K562 (cell line): ENCODE results near the gene ARHGAP18.

Source experiments
- CTCF ChIP-seq, 3 experiments: IDR thresholded peaks in 2 of 3; conservative IDR thresholded peaks in 1 of 3; 2 replicates each; pipeline ENCODE4 v1.5.1; 2011 to 2012; ENCODE audit warnings: low read length in 3 of 3, mild to moderate bottlenecking in 3 of 3, control low read depth in 2 of 3, improper control_type of control experiment in 1 of 3, inconsistent platforms in 1 of 3, low read depth in 1 of 3, mixed read lengths in 1 of 3, moderate library complexity in 1 of 3; ENCODE audit not compliant: insufficient read depth in 2 of 3
- IFI16 ChIP-seq: fragments of 250-450 bp; sonication (Bioruptor Pico); IDR thresholded peaks from 2 replicates; pipeline ENCODE4 v2.1.2; 2022; ENCODE audit warnings: mild to moderate bottlenecking, inconsistent platforms
- MTA2 ChIP-seq: fragments of 450-650 bp; IDR thresholded peaks from 2 replicates; pipeline ENCODE4 v1.6.1; 2016; ENCODE audit warnings: low read depth
- SMAD2 ChIP-seq: fragments of 150-350 bp; IDR thresholded peaks from 2 replicates; pipeline ENCODE4 v1.6.1; 2014; ENCODE audit warnings: low read depth, mild to moderate bottlenecking, low read length
- SMARCE1 ChIP-seq: fragments of 450-650 bp; IDR thresholded peaks from 2 replicates; pipeline ENCODE4 v1.7.1; 2016; ENCODE audit warnings: mild to moderate bottlenecking
- ZBTB43 ChIP-seq: sonication (generic); formaldehyde crosslinking; IDR thresholded peaks from 2 replicates; pipeline ENCODE4 v1.8.0; 2023; ENCODE audit warnings: mild to moderate bottlenecking, missing genetic modification reagents
- ZNF75A ChIP-seq: fragments of 450-650 bp; formaldehyde crosslinking; IDR thresholded peaks from 2 replicates; pipeline ENCODE4 v1.4.0; 2020; ENCODE audit warnings: mild to moderate bottlenecking

GRCh38 chr6:129536271-129536670, 173.7 kb downstream of the ARHGAP18 start:
- TF ChIP-seq SMAD2 = no peak
- TF ChIP-seq ZBTB43 (CRISPR knock-in tag) = no peak
- no peak for TF ChIP-seq SMARCE1
- TF ChIP-seq CTCF (IDR thresholded peaks at IDR 0.05 in 2 of 3, conservative IDR thresholded peaks at IDR 0.05 in 1 of 3; ENCODE audit: insufficient read depth in 2 of 3, low read depth in 1 of 3, low read length in 3 of 3) = no peak
- no peak for TF ChIP-seq MTA2
- no peak for TF ChIP-seq ZNF75A (CRISPR knock-in tag)
- no peak for TF ChIP-seq IFI16 (CRISPR knock-in tag)
